Suppressor macrophage (primary cell): ENCODE measurements around the gene NTMT1.

Experiments
- DNase-seq, 4 experiments: peaks; one replicate each; pipeline ENCODE4 v3.0.0-alpha.2; 2020 to 2022

NTMT1 gene

DNA sequence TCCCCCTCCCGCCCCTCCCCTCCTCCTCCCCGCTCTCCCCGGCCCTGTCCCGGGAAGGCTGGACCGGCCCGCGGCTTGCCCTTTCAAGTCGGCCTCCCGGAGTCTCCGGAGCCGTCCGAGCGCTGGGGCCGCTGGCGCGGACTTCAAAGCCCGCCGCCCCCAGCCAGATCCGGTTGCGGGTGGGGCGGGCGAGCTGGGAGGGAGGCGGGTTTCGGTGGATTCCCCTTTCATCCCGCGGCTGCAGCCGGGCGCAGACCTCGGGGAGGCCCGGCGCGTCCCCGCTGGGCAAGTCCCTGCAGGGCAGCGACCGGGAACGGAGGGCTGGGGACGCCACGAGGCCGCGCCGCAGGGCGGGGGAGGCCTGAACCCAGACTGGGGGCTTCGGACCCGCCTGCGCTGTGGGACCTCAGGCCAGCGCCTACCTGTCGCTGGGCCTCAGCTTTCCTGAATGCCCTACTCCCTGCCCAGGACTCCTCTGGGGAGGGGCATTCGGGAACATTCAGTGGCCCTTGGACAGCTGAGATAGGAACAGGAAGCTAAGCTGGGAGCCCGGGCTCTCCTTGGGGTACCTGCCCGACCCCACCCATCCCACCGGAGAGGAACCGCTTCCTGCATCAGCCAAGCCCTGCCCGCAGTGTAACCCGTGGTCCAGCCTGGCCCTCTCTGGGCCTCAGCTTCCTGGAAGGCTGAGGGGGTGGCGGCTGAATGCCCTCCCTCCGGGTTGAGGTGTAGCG lies 28.4 kb upstream of the NTMT1 start:
- DNase-seq = peak in 2 of 4 experiments; percentile 33 to 47

DNA sequence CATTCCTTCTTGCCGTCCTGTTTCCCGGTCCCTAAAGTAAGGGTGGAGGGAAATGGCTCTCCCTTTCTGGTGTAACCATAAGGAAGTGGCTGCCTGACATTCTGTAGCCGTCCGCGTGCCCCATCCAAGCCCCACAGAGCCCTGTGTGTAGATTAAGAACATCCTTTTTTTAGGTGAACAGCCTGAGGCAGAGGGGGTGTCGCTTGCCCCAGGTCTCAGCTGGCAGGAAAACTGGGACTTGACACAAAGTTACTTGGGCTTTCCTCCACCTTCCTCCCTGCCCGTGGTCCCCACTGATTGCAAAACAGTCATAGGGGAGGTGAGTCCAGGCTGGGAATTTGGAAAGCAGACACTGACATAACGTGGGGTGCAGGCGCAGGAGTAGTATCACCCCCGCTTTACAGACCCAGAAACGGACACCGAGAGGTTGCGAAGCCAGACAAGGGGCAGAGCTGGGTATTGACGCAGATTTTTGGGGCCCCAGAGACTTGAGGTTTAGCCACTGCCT lies 27.8 kb upstream of the NTMT1 start:
- DNase-seq = peak in 2 of 4 experiments; percentile 39 to 51

DNA sequence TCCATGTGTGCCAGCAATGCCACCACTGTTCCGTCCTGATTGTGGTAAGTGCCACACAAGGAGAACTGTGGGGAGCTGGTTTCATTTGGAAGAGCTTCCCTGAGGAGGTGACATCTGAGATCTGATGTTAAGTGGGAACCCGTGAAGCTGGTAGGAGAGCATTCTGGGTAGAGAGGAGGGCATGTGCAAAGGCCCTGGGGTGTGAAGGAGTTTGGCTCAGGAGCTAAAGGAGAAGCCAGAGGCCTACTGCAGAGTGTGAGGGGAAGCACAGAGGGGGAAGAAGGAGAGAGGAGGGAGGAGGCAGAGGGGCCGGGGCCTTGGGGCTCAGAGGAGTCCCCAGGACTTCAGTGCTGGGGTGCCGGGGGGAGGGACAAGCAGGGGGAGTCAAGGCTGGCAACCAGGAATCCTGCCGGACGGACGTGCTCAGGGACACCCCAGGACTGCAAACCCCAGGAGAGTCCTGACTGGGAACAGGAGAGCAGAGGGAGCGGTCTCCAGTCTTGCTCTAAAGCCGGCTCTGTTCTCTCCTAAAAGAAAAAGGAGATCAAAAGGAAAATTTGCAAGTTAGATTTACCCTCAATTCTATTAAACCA lies 24.8 kb upstream of the NTMT1 start:
- DNase-seq = no peak

DNA sequence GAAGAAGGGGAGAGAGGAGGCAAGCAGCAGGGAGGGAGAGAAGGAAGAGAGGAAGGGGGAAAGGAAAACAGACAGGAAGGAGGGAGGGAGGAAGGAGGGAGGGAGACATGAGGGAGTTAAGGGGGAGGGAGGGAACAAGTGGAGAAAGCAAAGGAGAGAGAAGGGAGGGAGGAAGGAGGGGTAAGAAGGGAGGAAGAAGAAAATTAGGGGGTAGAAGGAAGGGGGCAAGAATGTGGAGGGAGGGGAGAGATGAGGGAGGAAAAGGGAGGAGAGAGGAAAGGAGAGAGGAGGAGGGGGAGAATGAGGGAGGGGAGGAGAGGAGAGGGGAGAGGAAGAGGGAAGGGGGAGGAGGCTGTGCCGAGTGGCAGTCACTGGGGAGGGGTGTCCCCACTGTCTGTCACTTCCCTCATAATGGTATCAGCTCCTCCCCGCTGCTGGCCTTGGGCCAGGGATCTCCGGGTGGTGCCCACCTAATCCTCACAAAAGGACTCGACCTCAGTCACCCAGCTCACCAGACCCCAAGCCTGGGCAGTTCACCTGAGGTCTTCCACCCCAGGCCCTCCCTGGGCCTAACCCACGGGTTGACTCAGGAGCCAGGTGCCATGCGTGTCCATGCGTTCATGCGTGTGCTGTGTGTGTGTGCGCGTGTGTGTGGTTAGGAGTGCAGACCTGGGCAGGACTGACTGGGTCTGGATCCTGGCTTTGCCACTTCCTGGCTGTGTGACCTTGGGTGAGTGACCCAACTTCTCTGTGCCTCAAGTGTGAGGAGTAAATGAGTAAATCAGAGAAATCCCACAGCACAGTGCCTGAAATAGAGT lies 23.2 kb upstream of the NTMT1 start:
- peak in 1 of 4 experiments; percentile 35 for DNase-seq

DNA sequence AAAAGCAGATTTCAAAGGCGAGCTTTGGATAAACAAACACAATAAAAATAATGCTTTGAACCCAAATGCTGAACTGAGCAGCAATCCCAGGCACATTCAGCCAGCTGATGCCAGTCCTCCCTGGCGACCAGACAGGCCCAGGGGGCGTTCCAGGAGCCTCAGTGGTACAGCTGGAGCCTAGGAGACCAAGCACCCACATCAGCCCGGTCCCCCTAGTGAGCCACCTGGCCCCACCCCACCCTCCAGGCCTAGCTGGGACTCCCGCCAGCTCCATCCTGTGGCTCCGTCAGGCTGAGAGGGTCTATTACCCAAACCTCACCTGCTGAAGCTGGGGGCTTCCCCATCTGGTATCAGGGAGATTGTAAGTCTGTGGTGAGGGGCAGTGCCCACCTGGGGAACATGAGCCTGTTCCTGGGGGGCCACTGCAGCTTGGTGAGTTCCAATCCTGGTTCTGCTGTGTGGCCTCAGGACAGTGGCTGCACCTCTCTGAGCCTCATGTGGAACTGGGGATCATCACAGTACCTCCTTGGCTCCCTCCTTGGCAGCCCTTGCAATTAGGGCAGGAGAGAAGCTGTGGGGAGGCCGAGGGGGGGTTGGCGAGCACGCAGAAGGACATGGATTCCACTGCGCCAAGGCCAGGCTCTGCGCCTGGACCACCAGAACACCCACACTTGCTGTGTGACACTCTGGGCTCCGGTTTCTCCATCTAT lies 21.8 kb upstream of the NTMT1 start:
- DNase-seq = no peak

DNA sequence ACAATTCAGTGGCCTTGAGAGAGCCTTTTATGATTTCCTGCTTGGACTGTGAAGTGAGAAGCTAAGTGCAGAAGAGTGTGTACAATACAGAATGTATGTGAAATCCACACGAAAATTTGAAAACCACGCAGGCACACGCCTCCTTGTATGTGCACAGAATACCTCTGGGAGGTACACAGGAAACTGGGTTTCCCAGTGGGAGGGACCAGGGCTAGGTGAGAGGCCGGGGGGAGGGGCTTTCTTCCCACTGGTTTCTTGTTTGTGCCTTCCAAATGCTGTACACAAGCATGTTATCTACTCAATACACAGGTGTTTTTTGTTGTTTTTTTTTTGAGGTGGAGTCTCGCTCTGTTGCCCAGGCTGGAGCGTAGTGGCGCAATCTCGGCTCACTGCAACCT lies 21.2 kb upstream of the NTMT1 start:
- DNase-seq = no peak

DNA sequence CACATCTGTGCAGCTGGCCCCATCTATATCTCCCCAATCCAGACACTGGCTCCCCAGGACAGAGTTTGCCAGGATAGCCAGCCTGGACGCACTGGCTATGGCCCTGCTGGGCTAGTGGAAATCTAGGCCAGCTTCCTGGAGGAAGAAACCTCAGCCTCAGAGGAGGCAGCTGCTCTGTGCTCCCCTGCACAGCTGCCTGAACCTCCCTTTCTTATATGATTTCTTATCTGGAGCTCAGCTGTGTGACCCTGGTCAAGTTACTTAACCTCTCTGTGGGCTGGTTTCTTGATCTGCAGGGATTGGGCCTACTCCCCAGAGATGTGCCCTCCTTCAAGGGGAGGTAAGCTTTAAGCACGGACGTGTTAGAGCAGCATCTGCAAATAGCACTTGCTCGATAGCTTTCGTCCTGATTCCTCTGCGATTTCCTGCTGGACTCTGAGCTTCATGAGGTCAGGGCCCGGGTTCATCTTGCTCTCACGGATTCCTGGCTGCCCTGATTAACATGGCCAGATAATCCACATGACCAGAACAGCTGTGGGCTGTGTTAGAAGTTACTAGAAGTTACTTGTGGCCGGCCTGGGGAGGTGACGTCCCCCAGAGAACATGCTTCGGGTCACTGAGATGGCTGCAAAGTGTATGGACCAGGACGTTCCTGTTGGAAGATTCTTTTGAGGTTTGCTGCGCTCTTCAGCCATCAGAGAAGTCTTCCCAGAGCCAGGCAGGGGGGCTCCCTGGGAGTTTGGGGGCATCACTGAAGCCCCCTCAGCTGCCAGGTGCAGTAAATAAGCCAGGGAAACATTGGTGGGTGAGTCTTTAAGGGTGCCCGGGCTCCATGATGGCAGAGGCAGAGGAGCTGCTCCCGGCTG lies 19.6 kb upstream of the NTMT1 start:
- no peak for DNase-seq

DNA sequence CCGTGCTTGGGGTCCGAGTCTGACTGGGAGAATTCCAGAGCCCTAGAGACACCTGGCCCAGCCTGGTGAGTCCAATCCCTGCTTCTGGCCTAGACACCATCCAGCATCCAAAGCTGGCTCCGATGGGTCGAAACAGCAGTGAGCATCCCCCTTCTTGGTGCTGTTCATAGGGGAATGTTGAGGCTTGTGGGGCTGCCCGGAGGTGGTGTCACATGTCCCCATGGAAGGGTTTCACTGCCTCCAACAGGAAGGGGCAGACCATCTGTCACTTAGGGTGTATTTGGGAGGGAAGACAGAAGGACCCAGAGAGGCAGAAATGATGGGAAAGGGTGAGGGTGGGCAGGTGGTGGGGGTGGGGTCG lies 19.0 kb upstream of the NTMT1 start:
- DNase-seq = no peak

DNA sequence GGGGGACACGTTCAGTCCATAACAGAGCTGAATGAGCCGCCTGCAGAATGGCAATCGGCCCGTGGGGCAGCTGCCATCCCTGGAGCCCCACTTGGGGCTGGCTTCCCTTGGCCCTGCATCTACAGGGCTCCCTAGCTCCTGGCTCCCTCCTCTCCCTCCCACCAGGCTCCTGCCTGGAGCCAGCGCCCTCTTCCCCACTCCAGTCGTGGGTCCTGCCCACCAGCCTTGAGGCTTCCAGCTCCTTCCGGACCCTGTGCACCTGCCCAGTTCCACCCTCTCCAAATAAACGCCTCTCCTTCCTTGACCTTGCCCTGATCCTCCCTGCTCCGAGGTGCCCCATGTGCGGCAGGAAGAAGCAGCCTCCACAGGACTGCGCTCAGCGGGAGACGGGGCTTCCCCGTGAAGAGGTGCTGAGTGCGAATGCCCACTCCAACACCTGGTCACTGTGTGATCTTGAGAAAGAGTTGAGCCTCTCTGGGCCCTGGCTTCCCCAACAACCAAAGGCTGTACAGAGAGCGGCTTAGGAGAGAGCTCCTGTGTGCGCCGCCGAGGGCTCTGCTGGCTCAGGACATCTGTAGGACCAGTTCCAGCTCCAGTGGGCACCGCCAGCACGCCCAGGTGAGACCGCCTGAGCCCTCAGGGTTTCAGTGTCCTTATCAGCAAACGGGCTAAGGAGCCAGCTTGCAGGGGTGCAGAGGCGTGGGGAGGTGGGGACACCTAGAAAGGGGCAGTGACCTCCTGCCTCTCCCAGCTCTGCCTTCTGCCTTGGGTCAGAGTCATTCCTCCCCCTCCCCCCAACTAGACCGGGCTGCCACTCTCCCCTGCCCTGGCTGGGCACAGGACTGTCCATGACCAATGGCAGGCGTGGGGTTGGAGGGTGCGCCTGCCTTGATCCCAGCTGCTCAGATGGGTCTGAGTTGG lies 17.1 kb upstream of the NTMT1 start:
- DNase-seq = no peak

DNA sequence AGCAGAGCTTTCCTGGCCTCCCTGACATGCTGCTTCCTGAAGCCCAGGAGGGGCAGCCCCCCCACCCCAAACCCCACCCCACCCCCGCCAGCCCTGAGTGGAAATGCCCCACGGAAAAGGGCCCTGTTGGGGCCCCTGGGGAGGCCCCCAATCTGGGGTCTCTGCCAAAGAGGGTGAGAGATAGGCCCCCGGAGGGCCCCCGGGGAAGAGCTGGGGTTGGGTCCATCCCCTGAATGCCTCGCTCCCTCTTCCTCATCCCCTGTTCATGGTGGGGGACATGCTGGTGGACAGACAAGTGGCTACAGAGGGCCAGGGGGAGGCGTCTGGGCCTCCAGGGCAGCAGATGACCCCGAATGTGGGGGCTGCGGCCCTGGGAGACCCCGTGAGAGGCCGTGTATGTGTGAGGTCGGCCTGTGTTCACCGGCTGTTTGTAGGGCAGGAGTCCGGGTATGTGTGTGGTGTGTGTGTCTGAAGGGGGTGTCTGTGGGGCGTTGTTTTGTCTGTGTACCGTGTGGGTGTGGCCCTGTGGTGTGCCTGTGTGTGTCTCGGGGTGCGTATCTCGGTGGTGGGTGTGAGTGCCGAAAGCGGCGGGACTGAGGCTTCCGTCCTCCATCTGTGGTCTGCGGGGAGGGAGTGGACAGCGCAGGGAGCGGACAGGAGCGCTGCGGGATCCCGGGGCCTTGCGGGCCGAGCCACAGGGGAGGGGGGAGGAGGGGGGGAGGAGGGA lies 16.3 kb upstream of the NTMT1 start:
- DNase-seq = peak in 3 of 4 experiments; percentile 44 to 59 (median 57)

DNA sequence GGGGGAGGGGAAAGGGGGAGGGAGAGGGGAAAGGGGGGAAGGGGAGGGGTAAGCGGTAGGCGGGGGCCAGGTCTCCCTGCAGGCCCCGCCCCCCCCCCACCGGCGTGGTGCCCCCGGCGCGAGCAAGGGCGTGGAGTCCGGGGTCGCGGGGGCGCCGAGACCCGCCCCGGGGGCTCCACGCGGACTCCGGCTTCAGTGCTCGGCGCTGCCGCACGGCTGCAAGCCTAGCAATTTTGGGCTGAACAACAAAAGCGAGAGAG lies 15.8 kb upstream of the NTMT1 start:
- no peak for DNase-seq

DNA sequence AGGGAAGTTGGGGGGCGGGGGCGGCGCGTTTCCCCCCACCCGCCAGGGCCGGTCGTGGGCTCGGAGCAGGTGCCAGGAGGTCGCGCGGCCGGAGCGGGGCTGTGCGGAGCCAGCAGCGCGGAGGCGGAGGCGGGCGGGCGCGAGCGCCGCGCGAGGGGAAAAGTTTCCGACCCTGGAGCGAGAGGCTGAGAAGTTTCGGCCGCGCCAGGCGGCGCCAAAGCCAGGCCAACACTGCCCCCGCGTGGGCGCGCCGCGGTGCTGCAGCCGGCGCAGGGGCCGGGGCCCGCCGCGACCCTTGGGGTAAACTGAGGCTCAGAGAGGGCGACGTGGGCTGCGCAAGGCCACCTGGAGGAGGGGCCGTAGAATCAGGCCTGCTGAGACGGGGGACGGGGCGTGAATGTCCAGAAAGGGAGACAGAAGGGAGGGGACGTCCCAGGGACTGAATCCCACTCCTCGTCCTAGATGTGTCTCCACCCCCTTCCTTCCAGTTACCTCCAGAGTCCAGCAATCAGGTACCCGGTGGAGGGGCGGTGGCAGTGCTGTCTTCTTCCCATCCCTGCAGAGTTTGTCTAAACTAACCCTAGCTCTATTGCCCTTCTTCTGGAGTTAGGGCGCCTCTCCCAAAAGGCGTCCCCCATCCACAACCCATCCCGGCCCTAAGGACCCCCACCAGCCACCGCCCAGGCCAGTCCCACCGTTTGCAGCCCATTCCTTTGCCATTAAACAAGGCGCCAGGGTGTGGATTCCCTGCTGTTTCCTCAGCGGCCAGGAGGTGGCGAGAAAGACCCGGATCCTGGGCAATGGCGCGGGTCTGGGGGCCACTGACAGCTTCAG lies 15.3 kb upstream of the NTMT1 start:
- peak; percentile 74 to 90 (median 84) for DNase-seq

DNA sequence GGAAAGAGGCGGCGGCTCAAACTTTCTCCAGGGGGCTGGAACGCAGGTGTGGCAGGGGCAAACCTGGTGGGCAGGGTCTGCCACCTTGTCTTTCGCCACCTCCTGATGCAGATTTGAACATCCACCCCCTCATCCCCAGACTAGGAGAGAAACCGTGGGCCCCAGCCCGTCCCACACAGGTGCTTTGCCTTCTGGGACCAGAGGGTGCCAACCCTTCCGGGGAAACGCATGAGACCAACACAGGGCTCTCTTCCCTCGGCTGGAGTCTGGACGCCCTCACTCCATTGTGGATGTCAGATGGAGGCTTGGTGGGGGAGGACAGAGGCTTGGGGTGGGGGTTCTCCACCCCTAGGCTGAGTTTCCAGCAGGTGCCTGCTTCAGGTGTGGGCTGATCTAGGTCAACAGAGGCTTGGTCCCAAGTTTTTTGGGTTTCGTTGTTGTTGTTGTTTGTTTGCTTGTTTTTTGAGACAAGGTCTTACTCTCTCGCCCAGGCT lies 14.6 kb upstream of the NTMT1 start:
- no peak for DNase-seq

DNA sequence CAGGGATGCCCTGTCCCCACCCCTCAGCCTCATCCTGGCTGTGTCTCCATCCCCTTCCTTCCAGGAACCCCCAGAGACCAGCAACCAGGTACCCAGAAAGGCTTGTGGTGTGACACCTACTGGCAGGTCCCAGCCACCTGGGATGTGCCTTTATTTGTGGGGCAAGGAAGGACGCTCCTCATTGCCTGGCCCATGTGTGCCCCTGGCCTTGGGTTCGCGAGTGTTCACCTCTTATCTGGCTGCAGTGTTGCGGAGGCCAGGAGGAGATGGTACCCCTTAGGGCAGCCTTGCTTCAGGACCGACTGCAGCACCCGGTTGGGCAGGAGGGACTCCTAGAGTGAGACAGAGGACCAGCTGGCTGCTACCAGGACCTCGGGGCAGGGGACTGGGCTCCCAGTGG lies 13.8 kb upstream of the NTMT1 start:
- no peak for DNase-seq

DNA sequence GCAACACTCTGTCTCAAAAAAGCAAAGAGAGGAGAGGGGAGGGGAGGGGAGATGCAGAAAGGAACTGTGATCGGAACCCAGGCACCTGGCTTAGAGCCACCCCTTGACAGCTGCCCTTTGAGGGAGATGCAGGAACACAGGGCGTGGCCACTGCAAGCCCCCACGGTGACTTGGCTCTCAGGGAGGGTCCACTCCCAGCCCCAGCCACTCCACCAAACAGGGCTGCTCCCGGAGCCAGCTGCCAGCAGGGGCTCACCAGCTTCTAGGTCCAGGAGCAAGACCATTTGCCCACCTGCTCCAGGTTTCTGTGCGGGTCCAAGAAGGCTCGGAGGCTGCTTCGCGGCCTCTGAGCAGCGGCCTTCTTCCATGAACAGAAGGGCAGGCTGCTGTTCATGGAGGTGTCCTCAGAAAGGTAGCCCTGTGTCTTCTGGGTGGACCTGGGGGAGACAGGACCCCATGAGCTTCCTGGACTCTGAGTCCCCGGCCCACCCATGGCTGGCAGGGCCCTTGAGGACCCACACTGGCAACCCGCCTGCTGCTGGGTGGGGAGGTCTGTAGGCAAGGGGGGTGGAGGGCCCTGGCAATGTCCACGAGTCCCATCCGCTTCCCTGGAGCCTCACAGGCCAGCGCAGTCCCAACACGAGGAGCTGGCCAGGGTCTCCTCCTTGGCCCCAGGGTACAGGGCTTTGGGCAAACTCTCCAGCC lies 13.0 kb upstream of the NTMT1 start:
- DNase-seq = no peak

DNA sequence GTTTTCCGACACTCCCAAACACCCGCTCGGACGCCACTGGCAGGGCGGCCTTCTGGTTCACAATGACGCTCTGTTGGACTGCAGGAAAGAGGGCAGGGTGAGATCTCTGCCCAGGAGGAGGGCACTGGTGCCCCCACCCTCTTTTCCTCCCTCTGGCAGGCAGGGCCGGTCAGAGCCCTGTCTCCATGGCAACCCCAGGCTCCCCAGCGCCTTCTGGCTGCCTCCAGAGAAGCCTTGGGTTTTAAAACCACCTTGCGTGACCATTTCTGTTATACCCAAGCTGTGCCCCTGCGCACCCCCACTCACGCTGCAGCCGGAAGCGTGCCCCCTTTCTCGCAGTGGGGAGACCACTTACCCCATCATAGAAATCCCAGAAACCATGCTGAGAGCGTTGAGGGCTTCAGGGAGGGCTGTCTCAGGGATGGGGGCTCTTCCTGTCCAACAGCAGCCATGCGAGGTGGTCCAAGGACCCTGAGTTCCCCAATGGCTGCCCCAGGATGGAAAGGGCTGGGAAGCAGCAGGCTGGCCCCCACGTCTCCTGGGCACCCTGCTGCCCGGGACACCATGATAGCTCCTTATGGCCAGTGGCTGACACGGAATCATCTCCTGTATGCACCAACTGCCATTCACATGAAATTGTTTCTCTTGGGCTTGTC lies 12.3 kb upstream of the NTMT1 start:
- DNase-seq = no peak

DNA sequence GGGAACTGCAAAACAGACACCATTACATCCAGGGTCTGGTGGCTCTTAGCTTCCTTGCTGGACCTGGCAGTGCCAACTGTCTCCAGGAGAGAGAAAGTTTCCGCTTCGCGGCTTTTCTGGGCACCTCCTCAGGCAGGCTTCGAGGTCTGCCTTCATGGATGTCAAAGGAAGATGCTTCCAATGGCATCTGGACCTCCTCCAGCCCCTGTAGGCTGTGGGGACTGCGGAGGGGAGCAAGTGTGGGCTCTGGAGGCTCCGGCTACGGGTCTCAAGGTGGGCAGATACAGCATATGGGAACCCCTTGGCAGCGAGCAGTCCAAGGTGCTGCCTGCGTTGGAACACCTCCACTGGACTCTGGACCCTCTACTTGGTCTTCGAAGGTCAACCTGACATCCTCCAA lies 11.0 kb upstream of the NTMT1 start:
- no peak for DNase-seq
